AG08395 (cell line): ENCODE data around the gene EML1.

Source experiments
- DNase-seq: peaks from one replicate; pipeline ENCODE4 v3.0.0; 2012; ENCODE audit warnings: mixed read lengths, low spot score

The EML1 gene

GRCh38 chr14:99829450-99829849 is 36.2 kb downstream of the EML1 start:
- no peak for DNase-seq

GRCh38 chr14:99831303-99831702 is 38.1 kb downstream of the EML1 start:
- no peak for DNase-seq

- no peak for DNase-seq
These were observed 38.9 kb downstream of the EML1 start for GRCh38 chr14:99831903-99832685.

- no peak for DNase-seq
These were observed 44.6 kb downstream of the EML1 start for GRCh38 chr14:99837822-99838221.

GRCh38 chr14:99838639-99839134 is 45.5 kb downstream of the EML1 start:
- peak; percentile 47 for DNase-seq

- no peak for DNase-seq
These were observed 46.5 kb downstream of the EML1 start for GRCh38 chr14:99839696-99840095.

GRCh38 chr14:99840265-99840664 is 47.1 kb downstream of the EML1 start:
- no peak for DNase-seq

GRCh38 chr14:99840774-99841305 is 47.6 kb downstream of the EML1 start:
- DNase-seq, result no peak

- no peak for DNase-seq
These were observed 48.3 kb downstream of the EML1 start for GRCh38 chr14:99841436-99842071.

- DNase-seq, result no peak
These were observed 48.9 kb downstream of the EML1 start for GRCh38 chr14:99842141-99842540.

GRCh38 chr14:99846808-99847207 is 53.6 kb downstream of the EML1 start:
- DNase-seq, result no peak

- DNase-seq, result no peak
These were observed 57.5 kb downstream of the EML1 start for GRCh38 chr14:99850709-99851108.

GRCh38 chr14:99852578-99852977 is 59.4 kb downstream of the EML1 start:
- DNase-seq, result no peak

GRCh38 chr14:99853206-99853605 is 60.0 kb downstream of the EML1 start:
- peak; percentile 14 for DNase-seq

- DNase-seq, result no peak
These were observed 61.6 kb downstream of the EML1 start for GRCh38 chr14:99854831-99855230.

- no peak for DNase-seq
These were observed 62.1 kb downstream of the EML1 start for GRCh38 chr14:99855271-99855670.

- no peak for DNase-seq
These were observed 64.3 kb downstream of the EML1 start for GRCh38 chr14:99857551-99857950.

- no peak for DNase-seq
These were observed 67.0 kb downstream of the EML1 start for GRCh38 chr14:99860219-99860618.

GRCh38 chr14:99862136-99862535 is 68.9 kb downstream of the EML1 start:
- DNase-seq, result no peak

- DNase-seq, result no peak
These were observed 69.8 kb downstream of the EML1 start for GRCh38 chr14:99863059-99863458.

- DNase-seq, result no peak
These were observed 72.2 kb downstream of the EML1 start for GRCh38 chr14:99865408-99865807.

GRCh38 chr14:99870617-99871016 is 77.4 kb downstream of the EML1 start:
- no peak for DNase-seq

- no peak for DNase-seq
These were observed 78.6 kb downstream of the EML1 start for GRCh38 chr14:99871771-99872170.
